HG03280 (cell line): ENCODE results near the gene KITLG.
"Not testable (repeated sequence)": the region's sequence is repeated elsewhere in the genome, so short reads cannot be mapped to it uniquely, and the experiment has no call there.

ENCODE experiments used
- ATAC-seq: cut with Tn5 transposase; IDR thresholded peaks from one replicate; pipeline ENCODE4 v1.9.1; 2021; ENCODE audit warnings: mild to moderate bottlenecking, moderate library complexity; ENCODE audit not compliant: unreplicated experiment

The KITLG gene

DNA sequence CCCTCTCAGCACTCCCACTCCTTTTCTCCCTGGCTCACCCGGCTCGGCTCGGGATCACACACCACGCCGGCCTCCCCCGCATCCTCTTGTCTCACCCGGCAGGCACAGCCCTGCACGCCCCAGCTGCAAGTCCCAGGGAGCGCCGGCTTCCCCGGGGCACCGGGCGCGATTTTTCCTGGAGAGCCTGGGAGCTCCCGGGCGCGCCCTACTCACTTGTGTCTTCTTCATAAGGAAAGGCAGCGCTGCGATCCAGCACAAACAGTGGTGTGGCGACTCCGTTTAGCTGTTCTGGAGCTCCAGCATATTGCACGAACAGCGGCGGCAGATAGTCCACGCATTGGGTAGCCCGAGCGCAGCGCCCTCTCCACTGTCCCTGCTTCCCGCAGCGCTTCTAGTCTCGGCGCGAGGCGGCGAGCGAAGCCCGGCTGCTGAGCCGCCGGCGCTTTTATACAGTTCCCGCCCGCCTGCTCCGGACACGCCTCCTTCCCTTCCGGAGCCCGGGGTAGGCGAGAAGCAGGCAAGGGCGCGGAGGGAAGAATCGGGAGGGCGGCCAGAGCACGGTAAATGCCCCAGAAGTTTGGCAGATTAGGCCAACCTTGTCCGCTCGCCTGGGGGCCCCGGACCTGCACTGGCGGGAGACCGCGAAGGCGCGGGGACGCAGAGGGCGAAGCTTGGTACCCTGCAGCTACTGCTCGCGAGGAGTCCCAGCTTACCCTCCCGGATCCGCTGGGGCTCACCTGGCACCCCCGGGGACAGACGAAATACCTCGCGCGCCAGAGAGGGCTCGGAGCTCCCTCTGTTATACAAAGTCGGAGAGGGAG lies at the start of gene KITLG:
TSS of gene KITLG (minus strand) at position 421 of the 821 bp plus-strand sequence. CDS start at position 228, 193 bp downstream.
- no peak for ATAC-seq

GRCh38 chr12:88628856-88629509 lies 48.7 kb upstream of the KITLG start:
- no peak for ATAC-seq

DNA sequence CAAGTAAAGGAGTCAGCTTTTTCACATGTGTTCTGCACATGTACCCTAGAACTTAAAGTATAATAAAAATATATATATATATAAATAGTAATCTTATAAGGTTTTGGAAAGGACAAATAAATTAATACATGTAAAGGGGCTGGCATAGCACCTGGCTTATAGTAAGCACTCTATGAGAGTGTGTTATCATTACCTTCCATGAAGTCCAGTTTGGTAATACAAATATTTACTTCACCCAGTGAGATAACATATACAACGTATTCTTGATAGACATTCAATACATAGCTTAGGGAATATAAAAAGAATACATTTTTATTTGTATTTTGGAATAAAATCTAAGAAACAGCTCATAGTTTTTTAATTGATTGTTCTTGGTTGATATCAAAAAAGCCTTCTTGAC lies 47.8 kb upstream of the KITLG start:
- not testable (repeated sequence) for ATAC-seq

GRCh38 chr12:88627501-88627900 lies 47.2 kb upstream of the KITLG start:
- ATAC-seq = no peak

DNA sequence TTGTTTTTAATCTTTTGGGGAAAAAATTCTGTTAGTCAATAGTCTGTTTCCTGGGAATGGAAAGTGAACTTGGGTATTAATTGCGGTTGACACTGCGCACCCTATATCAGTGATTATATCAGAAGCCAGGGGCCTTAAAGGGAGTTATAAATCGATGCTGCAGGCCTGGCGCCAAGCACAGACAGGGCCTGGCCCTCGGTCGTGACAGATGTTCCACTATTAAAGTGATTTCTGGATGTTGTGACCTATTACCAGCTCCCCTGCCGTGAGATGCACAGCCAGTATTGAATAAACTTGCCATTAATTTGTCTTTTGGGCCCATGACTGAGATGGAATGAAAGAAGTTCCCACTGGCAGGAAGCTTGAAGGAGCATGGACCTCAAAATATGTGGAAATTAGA lies 45.1 kb upstream of the KITLG start:
- no peak for ATAC-seq

DNA sequence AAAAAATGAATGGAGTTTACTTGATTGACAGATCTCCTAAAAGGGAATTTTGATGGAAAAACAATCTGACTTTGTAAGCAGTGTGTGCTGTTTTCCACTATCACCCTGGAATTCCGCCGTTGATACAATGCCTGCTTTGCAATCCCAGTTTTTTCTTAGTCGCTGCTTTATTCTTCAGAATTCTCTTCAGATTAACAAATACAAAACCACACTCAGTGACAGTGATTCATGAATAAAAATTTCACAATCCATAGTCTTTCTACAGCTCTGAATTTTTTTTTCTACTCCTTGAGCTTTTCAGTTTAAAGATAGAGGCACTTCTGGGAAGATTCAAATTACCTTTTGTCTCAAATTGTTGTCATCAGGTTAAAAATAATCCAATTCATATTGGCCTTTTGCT lies 44.6 kb upstream of the KITLG start:
- no peak for ATAC-seq

GRCh38 chr12:88623777-88624548 lies 43.7 kb upstream of the KITLG start:
- ATAC-seq = no peak

GRCh38 chr12:88617352-88617751 lies 37.1 kb upstream of the KITLG start:
- ATAC-seq = no peak

DNA sequence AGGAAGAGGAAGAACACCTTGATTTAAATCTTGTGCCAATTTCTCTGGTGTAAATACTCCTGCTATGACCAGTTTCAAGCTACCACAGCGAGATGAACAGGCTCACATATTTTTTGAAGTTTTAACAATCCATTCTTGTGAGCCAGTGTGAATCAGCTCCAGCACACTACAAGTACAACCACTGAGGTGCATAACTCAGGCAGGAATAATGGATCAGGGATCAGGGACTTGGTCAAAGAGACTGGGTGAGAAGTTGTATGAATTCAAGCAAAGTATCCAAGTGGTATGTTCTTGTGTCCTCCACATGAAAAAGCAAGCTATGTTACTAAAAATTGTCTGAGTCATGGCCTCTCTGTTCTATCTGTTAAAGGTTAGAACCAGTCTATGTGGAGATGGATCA lies 35.2 kb upstream of the KITLG start:
- no peak for ATAC-seq

DNA sequence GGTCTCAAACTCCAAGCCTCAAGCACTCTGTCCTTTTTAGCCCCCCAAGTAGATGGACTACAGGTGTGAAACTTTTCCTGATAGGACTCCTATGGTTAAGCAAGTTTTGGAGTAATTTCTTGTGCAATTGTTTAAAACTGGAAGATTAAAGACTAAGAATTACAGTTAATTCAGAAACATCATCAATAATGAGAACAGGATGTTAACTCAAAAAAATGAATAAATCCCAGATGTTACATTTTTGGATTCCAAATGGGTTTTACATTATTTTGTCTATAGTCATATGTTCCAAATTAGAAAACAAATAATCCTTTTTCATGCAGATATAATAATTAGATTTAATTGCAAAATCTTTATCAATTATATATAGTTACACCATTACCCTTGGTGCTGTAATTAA lies 24.4 kb upstream of the KITLG start:
- ATAC-seq = no peak

GRCh38 chr12:88600272-88600671 lies 20.0 kb upstream of the KITLG start:
- no peak for ATAC-seq

DNA sequence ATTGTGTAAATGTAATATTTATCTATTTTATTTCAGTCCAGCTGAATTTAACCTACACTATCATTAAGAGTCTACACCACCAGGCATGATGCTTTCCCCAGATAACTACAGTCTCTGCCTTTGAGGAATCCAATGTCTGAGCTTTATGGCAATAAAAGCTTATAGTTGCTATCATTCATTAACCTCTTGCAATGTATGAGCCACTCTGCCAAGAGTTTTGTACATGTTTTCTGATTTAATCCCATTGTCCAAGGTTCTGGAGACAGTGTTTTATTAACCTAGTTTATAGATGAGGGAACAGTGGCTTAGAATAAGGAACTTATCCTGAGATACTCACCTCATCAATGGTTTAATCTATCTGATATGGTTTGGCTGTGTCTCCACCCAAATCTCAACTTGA lies 17.1 kb upstream of the KITLG start:
- no peak for ATAC-seq

DNA sequence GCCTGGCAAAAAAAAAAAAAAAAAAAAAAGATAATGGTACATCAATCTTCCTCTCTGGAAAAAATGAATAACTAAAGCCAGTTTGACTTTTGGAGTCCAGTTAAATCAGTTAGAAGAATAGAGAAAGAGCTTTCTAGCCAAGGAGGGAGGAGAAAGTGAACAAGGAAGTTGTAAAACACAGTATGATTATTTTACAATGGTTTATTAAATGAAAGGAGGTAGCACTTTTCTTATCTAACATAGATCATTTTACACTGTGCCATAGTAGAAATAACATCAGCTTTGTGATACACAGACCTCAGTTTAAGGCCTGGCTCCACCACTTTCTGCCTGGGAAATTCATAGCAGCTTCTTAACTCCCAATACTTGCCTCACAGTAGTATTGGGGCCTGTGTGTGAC lies 15.4 kb upstream of the KITLG start:
- no peak for ATAC-seq

- no peak for ATAC-seq
Observed at GRCh38 chr12:88594780-88595179, 14.5 kb upstream of the KITLG start.

- no peak for ATAC-seq
Observed at GRCh38 chr12:88591343-88591742, 11.1 kb upstream of the KITLG start.

DNA sequence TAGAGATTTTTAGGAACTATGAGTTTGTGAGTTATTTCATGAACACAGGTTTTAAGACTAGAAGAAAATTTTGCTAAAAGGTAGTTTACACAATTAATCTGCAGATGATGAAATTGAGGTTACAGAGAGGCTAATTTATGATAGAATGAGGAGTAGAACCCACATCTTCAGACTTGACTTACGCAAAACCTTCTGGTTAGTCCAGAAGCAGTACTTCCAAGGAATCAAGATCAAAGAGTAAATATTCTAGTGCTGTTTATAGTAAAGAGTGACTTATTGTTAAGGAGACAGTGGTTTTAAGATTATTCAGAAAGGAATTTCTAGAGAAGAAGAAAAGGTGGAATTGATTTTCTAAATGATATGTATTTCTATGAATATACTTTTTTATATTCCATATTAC lies 10.6 kb upstream of the KITLG start:
- ATAC-seq = no peak

DNA sequence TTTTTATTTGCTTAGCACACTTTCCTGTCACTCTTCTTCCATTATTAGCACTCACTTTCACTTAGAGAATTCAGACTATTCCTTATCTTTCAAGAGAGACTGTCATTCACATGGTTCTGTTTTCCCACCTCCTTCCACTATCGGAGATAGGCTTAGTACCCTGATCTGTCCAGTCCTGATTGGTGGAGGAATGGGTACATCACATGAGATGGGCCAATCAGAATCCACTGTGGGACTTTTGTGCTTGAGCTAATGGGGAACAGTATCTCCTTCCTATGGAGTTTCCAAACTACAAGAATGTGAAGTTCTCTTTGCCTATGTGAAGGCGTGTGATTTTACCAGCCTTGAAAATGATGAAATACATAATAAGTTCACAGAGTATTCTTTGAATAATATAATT lies 4.8 kb upstream of the KITLG start:
- no peak for ATAC-seq

DNA sequence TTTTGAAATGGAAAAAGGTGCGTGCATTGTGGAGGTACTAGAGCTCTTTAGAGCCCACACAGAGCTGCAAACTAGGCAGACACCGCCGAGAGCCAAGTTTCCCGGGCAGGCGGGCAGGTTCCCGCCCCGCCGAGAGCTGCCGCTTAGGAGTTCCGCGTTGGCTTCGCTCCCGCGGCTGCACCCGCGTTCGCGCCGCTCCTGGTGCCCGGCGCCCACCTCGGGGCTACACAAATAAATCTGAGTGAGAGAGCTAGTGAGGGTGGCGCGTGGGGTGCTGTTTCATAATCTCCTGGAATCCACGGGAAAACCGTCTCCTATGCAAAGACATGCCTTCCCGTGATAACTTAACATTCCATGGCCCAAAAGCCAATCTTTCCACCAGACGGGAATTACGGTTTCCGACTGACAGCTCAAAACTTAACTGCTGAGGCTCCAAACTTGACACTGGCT lies 645 bp downstream of the KITLG start:
- ATAC-seq = no peak

DNA sequence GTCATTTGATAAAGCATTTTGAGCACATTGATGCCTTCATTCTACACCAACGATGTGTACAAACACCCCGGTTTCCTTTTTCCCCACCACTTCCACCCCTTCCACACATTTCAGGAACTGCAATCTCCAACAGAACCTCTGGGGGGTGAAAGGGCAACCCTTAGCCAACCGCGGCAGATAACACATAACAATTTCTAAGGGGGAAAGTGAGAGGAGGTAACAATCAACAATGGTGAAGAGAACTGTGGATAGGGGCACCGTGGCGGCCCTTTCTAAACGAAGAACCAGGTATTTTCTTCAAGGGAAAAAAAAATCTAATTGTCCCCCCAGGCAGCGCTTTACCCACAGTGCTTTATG lies 1.1 kb downstream of the KITLG start:
- no peak for ATAC-seq

GRCh38 chr12:88578276-88579160 lies 1.8 kb downstream of the KITLG start:
- no peak for ATAC-seq

DNA sequence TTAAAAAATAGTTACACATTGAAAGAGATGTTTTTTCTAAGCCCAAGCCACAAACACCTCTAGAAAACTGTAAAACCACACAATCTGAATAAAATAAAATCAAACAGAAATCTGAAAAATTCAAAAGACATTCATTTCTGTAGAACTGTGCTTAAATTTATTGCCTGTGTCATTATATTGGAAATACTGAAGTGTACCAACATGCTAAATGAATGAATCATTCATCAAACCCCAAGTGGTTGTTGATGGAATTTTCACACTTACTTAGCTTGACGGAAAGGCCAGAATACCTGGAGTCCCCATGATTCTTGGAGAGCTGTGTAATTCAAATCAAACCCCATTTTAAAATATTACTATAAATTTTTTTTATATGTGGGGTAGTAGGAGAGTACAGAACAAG lies 2.7 kb downstream of the KITLG start:
- ATAC-seq = no peak
